Vagina (tissue), 2 donors: Measurements from ENCODE around the gene FOXP2.

ENCODE experiments used
- CTCF ChIP-seq, 3 experiments: fragments of 450-650 bp in 2 of 3; fragments of 200-600 bp in 1 of 3; sonication (generic) in 1 of 3; IDR thresholded peaks; one replicate each; pipeline ENCODE4 v1.5.1; 2017 to 2019; ENCODE audit warnings: antibody characterized with exemption in 3 of 3, mild to moderate bottlenecking in 2 of 3, moderate library complexity in 2 of 3
- POLR2AphosphoS5 ChIP-seq, 2 donors: sonication (generic); formaldehyde crosslinking; IDR thresholded peaks; one replicate each; pipeline ENCODE4 v1.9.0; 2017; ENCODE audit warnings: antibody characterized with exemption in 2 of 2, mild to moderate bottlenecking in 2 of 2, low read depth in 1 of 2; ENCODE audit not compliant: insufficient read depth in 1 of 2

- TF ChIP-seq CTCF (IDR thresholded peaks at IDR 0.05) (no peak), POLR2AphosphoS5 (IDR thresholded peaks at IDR 0.05; ENCODE audit: insufficient read depth in 1 of 2, low read depth in 1 of 2) (no peak)
Observed at GRCh38 chr7:114554781-114555537, 140.3 kb downstream of the FOXP2 start.
